MM.1S (cell line): ENCODE data around the gene ING1.

ENCODE experiments used
- CTCF ChIP-seq: fragments of 300-600 bp; sonication (generic); IDR thresholded peaks from 2 replicates; pipeline ENCODE4 v1.5.1; 2016; ENCODE audit warnings: antibody characterized with exemption, low read length, mixed read lengths
- EZH2 ChIP-seq: fragments of 300-600 bp; sonication (generic); optimal IDR thresholded peaks from 2 replicates; pipeline ENCODE3; 2017; ENCODE audit warnings: low read depth, mild to moderate bottlenecking, antibody characterized with exemption, low read length, mixed read lengths
- EZH2phosphoT487 ChIP-seq: fragments of 300-600 bp; sonication (generic); IDR thresholded peaks from 2 replicates; pipeline ENCODE4 v1.6.1; 2018; ENCODE audit warnings: antibody characterized with exemption, low read length

GRCh38 chr13:110669036-110669435 is 44.5 kb upstream of the ING1 start:
- TF ChIP-seq CTCF (no peak), EZH2 (no peak), EZH2phosphoT487 (no peak)
